ENCODE results near the gene SLC22A13.
"Not testable (repeated sequence)": the region's sequence is repeated elsewhere in the genome, so short reads cannot be mapped to it uniquely, and the experiment has no call there.

Gene SLC22A13, protein sequence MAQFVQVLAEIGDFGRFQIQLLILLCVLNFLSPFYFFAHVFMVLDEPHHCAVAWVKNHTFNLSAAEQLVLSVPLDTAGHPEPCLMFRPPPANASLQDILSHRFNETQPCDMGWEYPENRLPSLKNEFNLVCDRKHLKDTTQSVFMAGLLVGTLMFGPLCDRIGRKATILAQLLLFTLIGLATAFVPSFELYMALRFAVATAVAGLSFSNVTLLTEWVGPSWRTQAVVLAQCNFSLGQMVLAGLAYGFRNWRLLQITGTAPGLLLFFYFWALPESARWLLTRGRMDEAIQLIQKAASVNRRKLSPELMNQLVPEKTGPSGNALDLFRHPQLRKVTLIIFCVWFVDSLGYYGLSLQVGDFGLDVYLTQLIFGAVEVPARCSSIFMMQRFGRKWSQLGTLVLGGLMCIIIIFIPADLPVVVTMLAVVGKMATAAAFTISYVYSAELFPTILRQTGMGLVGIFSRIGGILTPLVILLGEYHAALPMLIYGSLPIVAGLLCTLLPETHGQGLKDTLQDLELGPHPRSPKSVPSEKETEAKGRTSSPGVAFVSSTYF

DNA sequence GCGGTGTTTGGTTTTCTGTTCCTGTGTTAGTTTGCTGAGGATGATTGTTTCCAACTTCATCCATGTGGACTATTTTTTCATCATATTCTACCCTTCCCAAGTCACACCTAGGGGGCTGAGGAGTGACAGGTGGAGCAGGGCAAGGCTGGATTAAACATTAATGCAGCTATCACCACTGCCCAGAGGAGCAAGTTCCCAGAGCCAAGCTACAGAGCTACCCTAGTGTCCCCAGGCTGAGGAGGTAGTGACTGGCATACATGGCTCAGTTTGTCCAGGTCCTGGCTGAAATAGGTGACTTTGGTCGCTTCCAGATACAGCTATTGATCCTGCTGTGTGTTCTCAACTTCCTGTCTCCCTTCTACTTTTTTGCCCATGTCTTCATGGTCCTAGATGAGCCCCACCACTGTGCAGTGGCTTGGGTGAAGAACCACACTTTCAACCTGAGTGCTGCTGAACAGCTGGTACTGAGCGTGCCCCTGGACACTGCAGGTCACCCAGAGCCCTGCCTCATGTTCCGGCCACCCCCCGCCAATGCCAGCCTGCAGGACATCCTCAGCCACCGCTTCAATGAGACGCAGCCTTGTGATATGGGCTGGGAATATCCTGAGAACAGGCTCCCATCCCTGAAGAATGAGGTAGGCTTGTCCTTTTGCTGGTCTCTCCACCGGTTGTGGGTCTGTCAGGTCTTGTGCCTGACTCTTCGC is at the start of gene SLC22A13:
Gene SLC22A13, plus strand, starts transcription at position 209 of the 704 bp plus-strand sequence. Its CDS starts 49 bp downstream, at position 258.
- DNase-seq = no peak

DNA sequence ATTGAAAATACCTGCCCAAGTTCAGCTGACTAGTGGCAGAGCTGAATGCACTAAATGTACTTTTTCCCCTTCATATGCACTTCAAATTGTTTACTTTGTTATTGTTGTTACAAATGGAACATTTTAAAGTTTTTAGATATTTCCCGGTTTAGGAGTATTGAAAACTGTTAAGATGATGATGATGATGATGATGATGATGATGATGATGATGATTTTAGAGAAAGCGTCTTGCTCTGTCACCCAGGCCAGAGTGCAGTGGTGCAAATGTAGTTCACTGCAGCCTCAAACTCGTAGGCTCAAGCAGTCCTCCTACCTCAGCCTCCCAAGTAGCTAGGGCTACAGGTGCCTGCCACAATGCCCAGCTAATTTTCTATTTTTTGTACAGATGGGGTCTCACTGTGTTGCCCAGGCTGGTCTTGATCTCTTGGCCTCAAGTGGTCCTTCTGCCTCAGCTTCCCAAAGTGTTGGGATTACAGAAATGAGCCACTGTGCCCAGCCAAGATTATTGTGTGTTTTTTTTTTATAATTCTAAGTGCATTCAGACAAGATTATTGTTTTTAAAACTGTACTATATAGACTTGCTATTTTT is 45.9 kb upstream of the SLC22A13 start:
- DNase-seq = no peak

DNA sequence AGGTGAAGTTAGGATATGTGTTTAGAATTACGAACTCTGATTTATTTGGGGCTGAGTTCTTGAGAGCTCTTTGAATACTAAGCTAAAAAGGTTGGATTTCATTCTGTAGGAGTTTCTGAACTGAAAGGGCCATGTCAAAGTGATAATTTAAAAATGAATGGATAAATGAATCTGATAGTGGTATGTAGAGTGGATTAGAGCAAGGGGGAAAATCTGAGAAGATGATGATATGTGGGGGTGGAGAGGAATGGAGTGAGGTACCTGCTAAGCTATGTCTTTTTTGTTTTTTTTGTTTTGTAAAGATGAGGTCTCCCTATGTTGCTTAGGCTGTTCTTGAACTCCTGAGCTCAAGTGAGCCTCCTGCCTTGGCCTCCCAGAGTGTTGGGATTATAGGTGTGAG is 44.6 kb upstream of the SLC22A13 start:
- DNase-seq = no peak

DNA sequence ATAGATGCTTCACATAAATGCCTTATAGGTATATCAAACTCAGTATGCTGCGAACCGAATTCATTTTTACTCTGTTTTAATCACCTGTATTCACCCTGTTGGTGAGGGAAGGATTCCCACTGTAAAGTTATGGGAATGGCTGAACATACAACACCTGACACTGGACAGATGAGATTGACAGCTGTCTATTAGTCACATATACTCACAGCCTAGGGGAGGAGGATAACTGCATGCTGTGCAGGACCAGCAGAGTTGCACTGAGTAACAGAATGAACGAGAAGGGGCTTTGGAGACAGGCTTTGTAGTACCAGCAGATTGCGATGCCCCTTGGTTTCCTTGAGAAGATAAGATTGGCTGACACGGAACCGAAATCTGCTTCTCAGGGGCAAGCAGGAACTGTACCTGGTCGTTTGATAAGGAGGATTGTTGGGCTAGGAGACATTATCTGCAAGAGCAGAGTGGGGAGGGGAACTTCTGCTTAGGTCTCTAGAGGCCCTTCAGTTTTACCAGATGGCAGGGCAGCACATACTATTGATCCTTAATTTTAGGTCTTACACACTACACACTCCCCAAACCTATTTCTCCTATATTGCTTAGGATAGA is 43.5 kb upstream of the SLC22A13 start:
- no peak for DNase-seq

DNA sequence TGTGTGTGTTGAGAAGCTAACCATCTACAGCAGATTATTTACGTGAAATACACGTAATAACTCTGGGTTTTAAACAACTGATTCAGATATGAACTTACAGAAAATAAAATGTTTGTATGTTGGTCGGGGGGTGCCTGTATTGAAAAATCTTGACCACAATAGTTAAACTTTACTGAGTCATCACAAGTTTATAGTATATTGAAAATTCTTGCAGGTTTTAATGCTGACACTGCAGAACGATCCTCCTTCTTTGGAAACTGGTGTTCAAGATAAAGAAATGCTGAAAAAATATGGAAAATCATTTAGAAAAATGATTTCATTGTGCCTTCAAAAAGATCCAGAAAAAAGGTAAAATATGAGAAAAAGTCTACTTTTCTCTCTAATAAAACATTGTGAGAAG is 41.3 kb upstream of the SLC22A13 start:
- DNase-seq = no peak

DNA sequence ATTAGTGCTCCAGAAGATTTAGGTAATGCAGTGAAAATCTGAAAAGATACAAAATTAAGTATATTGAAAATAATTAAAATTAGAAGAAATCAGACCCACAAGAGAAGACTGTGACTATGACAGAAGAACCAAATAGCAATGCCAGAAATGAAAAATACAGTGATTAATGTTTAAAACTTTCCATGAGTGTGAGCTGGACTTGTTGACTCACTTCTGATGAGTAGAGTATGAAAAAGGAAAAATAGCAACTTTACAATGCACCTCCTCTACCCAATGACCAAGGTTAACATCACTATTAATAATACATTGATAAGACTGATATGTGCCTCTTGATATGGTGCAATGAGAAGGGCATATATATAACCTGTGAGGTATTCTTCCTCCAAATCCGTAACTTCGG is 39.3 kb upstream of the SLC22A13 start:
- no peak for DNase-seq

DNA sequence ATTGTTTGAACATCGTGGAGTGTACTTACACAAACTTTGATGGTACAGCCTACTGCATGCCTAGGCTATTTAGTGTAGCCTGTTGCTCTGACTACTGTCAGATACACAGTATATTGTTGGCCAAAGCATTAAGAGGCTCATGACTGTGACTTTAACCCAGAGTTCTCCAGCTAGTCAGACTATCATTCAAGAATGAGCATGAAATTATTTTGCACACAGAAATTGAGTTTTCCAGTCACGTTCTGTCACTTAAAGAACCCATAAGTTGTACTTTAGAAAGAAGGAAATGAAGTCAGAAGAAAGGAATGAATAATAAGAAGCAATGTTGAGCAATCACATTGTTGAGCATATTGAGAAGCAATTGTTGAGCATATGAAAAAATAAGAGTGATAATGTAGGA is 37.6 kb upstream of the SLC22A13 start:
- DNase-seq = no peak

DNA sequence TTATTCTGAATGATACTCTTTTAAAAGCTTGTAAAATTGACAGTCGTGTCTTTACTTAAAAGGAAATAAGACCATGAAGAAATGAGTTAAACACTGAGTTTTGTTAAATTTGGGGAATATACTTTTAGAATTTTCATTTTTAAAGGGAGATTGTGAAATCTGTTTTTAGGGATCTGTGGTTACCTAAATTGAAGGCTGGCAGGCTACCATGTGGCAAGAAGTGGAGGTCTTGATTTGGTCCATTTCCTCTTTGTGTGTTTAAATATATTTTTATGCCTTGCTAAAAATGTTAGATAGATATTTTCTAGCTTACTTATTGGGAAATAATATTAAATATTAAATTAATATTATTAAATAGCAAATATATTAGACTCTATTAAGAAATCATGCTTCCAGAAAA is 36.6 kb upstream of the SLC22A13 start:
- no peak for DNase-seq

DNA sequence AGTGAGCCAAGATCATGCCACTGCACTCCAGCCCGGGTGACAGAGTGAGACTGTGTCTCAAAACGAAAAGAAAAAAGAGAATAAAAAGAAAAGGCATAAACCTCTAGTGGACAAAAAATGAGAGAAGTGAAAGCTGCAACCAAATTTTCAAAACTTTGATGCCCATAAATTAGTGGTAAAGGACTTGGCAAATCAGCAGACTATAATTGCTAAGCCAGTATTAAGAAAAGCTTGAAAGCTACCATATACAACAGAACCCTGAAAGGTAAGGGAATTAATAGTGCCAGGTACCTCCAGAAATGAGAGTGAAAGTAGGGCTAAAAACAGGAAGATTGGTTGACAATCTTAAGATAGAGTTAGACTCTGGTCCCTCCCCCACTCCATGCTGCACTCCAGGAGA is 32.9 kb upstream of the SLC22A13 start:
- DNase-seq = no peak

DNA sequence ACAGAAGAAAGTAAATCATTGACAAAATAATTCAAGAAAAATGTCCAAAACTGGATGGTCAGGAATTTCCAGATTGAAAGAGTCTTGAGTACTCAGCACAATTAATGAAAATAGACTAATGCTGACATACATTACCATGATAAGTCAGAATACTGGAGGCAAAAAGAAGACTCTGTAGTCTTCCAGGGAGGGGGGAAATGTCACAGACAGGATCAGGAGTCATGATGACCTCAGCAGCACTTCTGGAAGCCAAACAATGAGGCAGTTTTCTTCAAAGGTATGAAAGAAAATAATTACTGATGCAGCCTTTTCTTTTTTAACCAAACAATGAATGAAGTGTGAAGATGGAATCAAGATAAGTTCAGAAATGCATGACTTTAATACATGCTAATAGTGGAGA is 30.1 kb upstream of the SLC22A13 start:
- no peak for DNase-seq

DNA sequence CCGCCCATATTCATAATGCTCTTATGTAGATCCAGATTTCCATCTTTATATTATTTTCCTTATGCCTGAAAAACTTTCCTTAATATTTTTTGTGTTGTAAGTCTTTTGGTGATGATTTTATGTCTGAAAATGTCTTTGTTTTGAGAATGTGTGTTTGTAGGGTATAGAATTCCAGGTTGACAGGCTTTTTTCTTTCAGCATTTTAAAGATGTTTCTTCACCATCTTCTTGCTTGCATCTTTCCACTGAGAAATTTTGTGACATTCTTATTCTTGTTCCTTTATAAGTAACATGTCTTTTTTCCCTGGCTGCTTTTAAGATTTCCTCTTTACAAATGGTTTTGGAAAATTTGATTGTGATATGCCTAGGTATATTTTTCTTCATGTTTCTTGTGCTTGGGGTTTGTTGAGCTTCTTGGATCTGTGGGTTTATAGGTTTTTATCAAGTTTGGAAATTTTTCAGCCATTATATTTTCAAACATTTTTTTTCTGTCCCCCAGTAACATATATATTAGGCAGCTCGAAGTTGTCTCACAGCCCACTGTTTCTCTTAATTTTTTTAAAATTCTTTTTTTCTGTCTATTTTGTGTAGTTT is 27.1 kb upstream of the SLC22A13 start:
- no peak for DNase-seq

DNA sequence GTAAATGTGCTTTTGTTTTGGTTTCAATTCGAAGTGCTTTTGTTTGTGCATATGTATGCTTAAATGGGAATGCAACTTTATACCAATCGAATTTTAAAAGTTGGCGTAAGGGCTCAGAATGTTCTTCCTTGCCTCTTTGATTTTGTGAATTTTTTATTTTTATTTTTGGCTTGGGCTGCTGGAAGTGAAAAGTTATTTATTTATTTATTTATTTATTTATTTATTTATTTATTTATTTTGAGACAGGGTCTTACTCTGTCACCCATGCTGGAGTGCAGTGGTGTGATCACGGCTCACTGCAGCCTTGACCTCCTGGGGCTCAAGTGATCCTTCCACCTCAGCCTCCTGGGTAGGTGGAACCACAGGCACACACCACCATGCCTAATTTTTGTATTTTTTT is 22.8 kb upstream of the SLC22A13 start:
- DNase-seq = not testable (repeated sequence)

DNA sequence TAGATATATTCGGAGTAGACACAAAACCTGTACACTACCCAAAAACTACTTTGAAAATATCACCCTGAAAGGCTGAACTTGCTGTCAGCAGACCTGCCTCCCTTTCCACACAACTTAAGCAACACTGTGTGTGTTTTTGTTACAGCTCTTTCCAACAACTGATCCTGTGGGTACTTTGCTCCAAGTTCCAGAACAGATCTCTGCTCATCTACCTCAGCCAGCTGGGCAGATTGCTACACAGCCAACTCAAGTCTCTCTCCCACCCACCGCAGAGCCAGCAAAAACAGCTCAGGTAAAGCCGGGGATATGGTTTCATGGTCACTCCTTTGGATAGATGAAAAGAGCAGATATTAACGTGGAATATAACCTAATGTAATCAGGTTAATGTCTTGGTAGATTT is 19.7 kb upstream of the SLC22A13 start:
- DNase-seq = no peak

DNA sequence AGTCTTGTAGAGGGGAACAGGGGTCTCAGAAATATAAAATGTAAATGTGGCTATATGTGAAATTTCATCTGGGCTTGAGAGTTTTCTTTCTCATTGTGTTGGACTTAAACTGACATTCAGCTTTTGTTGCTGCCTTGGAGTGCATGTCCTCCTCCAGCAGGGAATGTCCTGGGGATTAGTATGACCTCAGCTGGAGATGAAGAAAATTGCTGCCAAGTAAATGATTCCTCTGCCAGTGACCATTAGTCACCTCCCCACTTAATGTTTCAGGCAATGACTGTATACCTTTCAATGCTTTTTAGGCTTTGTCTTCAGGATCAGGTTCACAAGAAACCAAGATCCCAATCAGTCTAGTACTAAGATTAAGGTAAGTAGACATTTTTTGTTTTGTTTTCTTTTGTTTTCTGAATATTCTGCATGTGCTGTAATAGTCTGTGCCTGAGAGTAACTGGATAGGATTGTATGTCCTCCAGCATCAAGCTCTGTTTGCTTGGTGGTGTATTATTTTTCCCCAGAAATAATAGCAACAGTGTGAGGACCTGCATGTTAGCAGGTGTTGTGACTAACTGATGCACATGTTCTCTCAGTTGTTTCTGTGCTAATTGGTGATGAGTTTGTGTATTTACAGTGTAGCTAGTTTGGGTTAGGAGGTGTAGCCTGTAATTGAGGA is 18.1 kb upstream of the SLC22A13 start:
- no peak for DNase-seq

DNA sequence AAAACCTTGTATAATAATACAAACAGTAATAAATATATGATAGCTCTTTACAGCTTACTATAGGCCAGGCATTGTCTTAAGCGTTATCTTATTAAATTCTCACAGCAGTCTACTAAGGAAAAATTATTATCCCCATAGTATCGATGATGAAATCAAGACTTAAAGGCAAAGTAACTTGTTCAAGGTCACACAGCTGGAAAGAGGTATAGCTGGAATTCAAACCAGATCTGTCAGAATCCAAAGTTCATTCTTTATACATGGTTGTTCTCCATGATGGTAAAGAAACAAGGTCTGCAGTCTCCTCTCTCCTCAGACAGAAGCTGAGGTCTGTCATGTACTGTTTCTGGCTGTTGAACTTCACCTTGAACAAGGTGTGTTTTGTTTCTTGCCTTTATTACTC is 15.4 kb upstream of the SLC22A13 start:
- no peak for DNase-seq

DNA sequence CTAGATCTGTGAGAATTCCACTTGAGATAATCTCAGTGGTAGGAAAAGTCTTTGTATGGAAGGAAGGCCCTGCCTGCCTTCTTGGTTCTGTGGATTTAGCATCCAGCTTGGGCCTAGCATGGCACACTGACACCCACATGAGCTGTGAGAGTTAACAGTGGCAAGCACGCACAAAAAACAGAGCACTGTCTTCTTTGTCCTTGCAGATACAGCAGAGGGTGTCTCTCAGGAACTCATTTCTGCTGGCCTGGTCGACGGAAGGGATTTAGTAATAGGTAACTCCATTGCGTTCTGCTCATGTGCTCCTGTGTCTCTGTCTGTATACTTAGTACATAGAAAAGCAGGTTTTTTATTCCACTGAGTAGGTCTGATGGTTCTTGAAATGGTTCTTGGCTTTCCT is 14.4 kb upstream of the SLC22A13 start:
- no peak for DNase-seq

DNA sequence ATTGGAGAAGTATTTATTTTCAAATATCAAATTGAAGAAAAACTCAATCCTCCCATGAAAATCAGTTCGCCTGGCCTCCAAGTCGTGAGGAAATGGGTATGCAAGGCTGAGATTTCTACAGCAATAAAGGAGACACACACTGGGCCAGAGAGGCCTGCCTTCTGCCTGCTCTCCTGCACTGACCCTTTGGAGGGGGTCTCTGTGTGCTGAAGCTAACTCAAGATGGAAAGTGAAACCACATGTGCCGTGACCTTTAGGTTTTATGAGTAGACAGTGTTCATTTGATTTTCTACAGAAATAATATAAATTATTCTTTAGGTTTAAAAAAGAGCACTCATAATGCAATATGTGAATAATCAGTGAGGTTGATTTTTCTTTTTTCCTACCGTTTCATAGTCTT is 11.9 kb upstream of the SLC22A13 start:
- DNase-seq = no peak

DNA sequence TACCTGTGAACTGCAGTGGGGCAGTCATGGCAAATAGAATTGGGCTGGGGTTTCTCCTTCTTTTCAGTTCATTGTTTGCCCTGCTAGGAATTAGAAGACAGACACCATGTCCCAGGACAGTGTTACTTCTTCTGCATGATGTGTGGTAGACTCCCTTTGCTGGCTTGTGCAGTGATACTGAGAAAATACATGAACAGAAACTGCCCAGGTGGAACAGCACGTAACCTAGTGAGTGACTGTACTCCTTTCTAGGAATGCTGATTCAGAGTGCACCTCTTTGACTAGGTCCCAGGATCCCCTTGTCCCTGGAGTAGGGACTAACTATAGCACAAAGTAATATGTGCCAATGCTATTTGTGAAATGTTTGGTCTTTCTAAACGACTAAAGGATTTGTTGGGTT is 10.7 kb upstream of the SLC22A13 start:
- no peak for DNase-seq

DNA sequence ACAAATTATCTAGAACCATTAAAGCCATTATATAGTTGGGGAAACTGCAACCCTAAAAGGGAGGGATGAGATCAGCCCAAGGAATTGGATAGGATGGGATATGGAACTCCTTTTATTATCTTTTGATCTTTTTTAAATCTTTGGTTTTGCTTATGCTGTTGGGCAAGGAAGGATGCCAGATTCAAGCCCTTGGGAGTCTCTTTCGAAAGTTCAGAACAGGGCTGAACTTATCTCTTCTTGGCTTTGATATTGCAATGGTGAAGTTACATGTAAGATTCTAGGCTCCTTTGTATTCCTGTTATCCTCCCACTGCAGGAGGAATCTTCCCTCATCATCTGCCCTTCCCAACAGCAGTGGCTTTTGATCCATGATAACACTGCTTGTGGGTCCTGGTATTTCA is 10.0 kb upstream of the SLC22A13 start:
- DNase-seq = no peak

DNA sequence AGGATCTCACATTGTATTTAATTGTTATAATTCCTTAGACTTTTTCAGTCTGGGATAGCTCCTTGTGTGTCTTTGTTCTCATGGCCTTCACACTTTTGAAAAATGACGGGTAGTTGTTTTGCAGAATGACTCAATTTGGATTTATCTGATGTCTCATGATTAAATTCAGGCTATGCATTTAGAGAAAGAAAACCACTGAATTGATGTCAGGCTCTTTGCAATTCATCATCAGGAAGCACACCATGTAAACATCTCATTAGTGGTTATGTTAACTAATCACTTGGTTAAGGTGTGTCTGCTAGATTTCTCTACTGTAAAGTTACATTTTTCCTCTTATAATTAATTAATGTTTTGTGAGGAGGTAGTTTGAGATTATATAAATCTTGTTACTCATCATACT is 8.0 kb upstream of the SLC22A13 start:
- DNase-seq = no peak

DNA sequence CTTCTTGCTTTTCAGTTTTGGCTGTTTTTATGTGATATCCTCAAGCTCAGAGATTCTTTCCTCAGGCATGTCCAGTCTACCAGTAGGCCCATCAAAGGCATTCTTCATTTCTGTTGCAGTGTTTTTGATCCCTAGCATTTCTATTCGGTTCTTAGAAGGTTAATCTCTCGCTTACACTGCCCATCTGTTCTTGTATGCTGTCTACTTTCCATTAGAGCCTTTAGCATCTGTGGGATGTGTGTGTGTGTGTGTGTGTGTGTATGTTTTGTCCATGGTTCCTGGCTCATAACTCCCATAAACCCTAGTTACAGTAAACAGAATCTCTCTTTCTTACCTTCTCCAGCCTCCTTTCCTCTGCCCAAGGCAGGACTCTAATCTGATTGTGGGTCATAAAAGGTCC is 5.1 kb upstream of the SLC22A13 start:
- no peak for DNase-seq

DNA sequence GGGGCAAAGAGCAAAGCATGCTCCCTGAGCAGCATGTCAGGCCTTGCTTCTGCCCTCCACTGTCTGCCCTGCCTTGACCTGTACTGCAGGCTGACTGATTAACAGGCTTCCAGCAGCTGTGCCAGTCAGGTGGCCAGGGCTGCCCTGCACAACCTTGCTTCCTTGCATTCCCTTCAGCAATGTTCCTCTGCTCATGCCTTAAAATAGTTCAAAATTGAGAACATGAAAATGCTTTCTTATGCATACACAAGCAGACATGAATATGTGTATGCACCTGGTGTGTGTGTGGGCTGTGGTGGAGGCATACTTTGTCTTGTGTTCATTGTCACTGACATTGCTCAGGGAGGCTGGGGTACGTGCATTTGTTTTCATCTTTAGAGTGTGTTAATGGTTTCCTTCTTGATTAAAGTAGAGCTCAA is 1.2 kb upstream of the SLC22A13 start:
- no peak for DNase-seq

Measured in NCI-H2029 (cell line).